GM11168 (cell line): Measurements from ENCODE around the gene RSBN1.
"Not testable (repeated sequence)": the region's sequence is repeated elsewhere in the genome, so short reads cannot be mapped to it uniquely, and the experiment has no call there.

Experiments
- in situ Hi-C: fragments of 300-500 bp; cut with MboI; formaldehyde crosslinking; loops from one replicate; pipeline ENCODE4 v1.12.0; 2022; ENCODE audit warnings: low sequenced_read_pairs; ENCODE audit not compliant: unreplicated experiment

RSBN1 gene

DNA sequence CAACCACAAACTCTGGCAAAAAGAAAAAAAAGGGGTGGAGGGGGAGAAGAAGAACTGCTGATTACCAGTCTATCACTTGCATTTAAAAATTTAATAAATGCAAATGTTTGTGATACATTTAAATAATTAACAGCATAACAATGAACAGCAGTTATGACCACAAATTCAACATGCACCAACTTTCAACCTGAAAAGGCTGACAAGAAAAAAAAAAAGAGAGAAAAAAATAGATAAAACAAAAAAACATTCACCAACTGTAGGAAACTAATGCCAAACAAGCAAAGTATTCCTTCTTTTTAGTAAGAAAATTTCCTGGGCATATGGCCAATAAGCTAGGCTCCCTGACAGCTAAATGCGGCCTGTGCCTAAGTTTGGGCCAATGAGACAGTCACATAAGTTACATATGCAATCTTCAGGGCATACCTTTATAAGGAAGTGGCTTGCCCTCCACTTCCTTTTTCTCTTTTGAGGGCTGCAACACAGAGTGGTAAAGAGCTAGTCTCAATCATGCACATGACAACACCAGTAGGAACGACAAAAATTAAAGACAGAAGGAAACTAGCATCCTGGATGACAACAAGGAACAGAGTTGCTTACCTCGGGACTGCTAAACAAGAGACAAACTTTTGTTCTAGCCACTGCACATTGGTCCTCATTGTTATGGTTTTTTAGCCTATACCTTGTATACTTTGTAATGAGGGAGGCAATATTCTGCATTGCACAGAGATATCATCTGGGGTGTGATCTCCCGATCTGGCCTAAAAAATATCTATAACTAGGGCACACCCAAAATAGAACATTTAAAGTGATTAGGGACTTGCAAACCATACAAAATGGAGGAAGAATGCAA is 28.8 kb downstream of the RSBN1 start:
- in situ Hi-C loops = no loop called here

DNA sequence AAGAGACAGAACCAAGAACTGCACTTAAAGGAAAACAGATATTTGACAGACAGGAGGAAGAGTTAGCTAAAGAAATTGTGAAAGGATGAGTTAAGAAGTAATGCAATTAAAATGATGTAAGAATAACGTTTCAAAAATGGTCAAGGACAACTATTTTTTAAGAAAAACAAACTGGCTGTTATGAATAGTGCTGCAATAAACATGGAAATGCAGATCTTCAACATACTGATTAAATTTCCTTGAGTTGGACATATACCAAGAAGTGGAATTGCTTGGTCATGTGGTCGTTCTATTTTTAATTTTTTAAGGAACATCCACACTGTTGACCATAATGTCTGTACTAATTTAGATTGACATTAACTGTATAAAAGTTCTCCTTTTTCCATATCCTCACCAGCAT is 29.9 kb downstream of the RSBN1 start:
- in situ Hi-C loops = no loop called here

DNA sequence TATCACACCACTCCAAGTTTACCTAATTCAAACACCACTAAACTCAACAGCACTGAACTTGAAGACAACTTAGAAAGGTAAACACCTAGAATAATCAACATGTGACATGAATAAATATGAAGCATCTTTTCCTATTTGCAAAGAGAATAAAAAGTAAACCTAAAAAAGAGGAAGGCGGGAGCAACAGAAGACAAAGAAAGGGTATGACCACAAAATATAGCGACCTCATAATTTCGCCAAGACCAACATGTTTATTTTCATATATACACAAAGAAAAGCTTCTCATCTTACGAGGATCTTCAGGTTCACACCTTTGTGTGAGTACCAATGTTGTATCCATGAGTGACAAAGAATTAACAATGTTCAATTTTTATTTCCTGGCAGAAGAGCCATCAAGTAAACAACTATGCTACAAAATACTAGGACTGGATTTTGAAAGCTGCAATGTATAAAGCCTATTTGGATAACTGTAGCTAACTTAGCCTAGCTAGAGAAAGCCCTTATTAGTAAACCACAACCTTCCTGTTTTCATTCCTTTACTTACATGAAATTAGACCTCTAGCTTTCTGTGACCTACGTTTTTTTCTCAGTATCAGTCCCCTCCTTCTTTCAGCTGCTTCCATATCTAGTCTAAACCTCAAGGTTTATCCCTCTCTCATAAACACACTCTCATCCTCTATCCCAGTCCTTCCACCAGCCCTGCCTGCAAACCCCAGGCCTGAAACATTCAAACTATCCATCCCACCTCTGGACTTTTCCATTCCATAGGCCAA is 31.7 kb downstream of the RSBN1 start:
- in situ Hi-C loops = no loop called here

DNA sequence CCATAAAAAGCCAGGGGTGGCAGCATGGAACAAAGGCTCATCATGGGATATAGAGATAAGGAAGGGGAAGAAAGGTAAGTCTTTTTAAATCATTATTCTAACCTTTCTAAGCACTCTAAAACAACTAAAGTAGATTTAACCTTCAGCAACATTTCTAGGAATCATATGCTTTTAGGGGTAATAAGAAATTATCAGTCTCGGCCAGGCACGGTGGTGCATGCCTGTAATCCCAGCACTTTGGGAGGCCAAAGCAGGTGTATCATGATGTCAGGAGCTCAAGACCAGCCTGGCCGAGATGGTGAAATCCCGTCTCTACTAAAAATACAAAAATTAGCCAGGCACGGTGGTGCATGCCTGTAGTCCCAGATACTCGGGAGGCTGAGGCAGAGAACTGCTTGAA is 32.7 kb downstream of the RSBN1 start:
- in situ Hi-C loops = no loop called here

DNA sequence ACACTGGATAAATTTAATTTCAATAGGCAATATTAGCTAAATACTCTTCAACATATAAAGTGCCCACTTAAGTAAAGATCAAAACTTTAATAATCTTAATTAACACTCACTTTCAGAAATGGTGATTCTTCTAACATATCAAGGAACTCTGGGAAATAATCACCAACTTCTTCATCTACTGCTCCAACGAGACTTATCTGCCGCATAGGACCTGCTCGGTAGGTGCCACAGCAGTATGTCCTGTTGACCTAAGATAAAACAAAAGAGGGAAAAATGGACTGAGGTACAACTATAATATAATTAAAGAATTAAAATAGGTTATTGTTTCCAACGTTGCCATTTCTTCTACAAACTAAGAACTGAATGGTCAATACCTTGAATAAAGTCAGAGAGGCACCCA is 34.7 kb downstream of the RSBN1 start:
- in situ Hi-C loops = no loop called here

DNA sequence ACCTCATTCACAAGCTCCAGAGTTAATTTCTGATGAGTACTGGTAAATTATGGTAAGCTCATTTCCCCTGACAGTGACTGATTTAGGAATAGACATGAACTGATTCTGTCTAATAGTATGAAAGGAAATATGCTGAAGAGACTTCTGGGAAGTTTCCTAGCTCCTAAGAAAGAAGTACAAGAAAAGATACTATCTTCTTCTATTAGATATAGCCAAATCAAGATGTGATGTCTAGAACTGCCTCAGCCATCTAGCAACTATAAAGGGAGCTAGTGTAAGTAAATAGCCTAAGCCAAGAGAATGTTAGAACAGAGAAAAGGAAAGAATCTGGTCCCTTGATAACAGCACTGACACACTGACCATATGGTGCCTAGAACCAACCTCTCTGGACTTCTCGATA is 42.2 kb downstream of the RSBN1 start:
- in situ Hi-C loops = no loop called here

DNA sequence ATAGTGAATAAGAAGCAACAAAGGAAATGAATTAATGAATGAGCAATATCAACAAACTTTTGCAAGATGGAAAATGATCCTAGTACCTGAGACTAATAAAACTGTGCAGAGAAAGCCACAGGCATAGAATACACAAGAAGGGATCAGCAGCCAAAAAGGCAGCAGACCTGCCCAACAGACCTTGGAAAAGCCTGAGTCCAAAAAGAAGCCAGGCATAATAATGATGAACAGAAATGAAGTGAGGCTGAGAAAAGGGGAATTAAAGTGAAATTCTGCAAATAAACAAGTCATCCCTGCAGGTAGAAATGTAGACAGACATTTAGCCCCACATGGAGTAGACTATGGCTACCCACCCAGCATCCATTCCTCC is 42.7 kb downstream of the RSBN1 start:
- in situ Hi-C loops = no loop called here

DNA sequence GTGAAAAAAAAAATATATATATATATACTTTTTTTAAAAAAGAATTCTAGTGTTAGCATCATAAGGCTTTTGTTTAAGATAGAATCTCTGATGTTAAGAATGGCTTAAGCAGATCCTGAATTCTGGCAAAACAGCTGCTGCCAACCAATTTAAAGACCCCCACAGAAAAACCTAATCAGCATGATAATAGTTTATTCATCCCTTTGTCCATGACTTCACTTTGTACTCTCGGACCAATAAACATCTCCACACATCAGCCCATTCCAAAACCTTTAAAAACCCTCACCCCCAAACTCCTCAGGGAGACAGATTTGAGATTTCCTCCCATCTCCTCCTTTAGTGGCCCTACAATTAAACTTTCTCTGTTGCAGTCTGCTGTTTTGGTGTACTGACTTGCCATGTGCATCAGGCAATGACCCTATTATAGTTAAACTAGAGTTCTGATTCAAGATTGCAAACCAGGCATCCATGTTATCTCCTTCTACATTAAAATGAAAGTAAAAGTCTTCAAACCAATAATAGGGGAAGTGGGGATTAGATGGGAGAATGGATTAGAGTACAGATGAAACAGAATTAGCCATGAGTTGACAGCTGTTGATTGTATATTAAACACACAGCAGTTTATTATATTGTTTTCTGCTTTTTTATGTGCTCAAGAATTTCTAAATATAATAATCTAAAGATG is 43.2 kb downstream of the RSBN1 start:
- in situ Hi-C loops = no loop called here

DNA sequence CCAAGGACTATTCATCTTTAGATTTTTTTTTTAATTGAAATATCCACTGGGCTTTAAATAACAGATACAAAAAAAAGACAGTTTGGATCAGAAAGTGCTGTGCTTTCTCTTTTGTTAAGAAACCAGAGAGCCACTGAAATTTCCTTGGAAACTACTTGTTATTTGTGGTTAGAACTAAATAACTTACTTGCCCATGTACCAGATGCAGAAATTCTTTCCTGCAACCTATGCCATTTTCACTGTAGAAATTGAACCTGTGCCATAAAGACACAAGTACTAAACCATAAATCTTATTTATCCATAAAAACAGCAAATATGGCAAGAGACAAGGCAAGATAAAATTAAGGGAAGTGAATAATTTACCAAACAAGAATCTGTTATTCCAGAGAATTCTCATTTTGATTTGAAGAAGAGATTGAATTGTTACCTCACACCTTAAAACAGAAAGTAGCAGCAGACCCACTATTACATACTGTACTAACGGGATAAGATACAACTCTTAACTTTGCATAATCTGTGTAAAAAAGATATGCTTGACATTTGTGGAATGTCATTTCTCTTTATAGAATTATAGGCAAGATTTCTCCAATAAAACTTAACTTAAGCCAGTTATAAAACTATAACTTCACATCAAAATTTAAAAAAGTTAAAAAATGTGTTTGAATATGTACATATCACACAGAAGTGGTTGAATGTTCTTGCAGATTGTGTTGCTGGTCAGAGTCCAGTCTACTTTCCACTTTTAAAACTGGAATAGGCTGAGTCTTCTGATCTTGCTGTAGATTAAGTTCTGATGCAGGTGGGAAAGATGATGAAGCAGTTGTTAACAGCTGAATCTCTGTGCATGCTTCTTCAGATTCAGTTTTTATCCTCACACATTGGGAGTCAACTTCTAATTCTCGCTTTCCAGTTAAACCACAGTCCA is 46.7 kb downstream of the RSBN1 start:
- in situ Hi-C loops = no loop called here

DNA sequence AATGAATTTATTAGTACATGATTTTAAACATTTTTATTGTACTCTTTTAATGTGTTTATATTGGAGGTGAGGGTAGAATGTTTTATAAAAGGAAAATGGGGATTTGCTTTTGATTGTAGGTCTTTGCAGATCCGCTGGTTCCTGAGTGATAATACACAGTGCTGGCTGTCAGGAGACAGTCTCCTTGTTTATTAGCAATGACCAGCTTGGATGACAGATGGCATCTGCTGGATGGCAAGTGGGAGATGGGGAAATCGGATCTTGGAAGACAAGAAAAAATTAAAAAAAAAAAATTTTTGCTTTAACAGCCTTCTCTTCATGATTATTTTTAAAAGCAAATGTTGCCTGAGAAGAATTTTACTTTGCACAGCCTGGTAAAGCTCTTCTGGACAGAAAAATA is 48.6 kb downstream of the RSBN1 start:
- in situ Hi-C loops = no loop called here

DNA sequence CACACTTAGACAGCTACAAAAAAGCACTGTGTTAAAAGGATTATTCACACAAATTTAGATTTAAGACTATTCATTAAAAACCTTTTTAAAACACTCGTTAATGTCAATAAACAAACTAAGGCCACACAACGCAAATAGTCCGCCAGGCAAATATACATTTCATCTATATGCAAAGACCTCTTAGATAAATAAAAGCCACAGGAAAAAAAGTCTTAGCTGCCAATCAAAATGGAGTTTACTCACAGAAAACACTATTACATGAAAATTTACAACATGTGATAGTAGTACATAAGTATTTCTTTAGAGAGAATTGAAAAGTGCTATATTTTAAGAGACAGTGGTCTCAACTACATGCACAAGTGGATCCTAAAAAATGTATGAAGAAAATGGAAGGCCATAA is 50.3 kb downstream of the RSBN1 start:
- in situ Hi-C loops = no loop called here

DNA sequence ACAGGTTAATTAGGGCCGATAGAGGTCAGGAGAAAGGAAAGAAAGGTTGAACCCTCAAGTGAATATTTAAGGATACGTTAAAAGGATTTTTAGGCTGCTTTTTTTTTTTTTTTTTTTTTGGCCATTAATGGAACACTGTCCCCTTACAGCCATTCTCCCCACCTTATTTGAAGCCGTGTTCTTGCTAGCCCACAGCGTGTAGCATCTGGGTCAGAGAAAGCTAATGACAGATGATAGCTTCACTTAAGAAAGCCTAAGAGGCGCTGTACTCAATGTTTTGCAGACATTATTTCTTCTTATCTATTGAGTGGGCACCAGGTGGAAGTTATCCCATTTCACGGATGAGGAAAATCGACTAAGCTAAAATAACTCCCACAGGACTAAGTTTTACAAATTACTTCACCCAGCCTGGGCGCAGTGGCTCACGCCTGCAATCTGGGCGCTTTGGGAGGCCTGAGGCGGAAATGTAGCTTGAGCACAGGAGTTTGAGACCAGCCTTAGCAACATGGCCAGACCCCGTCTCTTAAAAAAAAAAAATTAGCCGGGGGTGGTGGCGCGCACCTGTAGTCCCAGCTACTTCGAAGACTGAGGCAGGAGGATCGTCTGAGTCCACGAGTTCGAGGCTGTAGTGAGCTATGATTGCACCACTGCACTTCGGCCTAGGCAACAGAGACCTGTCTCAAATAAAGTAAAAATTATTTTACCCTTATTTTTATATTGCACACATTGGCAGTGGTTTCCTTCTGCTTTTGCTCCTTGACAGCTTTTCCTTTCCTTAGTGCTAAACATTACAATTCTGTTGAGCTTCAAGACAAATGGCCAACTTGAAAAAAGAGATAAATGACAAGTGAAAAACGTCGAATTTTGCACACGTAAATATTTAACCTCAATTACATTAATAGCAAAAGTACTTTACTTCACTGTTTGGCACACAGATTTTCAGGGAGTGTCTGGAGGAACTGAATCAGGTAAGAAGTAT is 51.9 kb downstream of the RSBN1 start:
- in situ Hi-C loops = no loop called here

DNA sequence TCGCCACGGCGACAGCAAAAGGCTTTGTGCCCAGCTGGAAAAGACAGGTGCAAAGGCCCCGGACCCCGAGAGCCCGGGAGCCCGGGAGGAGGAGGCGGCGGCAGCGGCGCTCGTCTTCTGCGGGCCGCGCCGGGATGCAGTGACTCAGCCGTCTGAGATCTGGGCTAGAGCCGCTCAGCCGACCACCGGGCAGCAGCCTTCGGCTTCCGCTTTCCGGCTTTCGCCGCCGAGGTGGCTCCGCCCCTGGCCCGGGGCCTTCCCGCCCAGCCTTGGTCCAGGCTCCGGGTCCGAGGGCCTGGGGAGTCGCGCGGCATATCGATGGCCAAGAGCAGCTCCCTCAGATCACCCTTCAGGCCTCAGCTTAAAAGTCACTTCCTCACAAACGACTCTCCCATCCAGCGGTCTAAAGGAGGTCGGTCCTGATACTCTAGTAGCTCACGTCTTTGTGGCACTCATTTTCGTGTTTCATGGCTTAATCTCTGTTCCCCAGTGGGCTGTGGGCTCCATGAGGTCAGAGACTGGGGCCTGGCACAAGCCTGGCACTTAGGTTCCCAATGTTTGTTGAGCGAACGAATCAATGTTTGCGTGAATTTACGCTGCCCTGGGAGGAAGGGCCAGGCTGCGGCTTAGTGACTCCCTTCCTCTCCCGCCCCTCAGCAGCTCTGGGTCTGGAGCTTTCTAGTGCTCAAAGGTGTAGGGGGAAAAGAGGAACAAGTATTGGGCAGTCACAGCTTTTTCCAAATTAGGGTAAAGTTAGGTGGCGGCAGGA is 52.8 kb downstream of the RSBN1 start, which contains the start of gene PHTF1:
Gene PHTF1, minus strand, starts transcription at position 154 of the 769 bp plus-strand sequence. CDS start 783 bp downstream, outside the sequence.
- in situ Hi-C loops = no loop called here

DNA sequence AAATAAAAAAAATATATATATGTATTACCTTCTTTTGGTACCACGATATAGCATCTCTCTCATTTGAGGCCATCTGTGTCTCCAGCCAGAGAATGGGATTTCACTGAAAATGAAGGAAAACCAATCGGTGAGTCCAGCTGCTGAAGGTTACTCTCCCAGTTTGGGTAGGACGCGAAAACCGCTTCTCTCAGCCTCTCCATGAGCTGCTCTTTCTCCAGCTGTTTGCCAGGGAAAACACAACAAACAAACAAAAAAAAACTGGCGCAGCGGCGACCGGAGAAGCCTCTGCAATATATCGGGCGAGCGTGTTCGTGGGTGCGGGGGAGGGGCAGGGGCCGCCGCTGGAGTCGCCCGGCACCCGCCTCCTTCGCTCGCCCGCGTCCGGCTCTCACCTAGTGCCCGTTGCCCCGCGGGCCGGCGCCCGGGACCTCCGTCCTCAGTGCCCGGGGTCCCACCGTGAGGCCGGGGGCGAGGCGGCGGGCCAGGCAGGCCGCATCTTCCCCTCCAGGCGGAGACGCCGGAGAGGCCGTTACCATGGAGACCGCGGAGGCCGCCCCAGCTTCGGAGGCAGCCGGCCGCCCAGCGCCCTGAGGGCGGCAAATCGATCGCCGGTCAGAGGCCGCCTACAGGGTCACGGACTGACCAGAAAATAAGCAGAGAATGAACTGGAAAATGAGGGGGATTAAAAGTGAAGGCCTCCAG is 53.5 kb downstream of the RSBN1 start:
- in situ Hi-C loops = no loop called here

DNA sequence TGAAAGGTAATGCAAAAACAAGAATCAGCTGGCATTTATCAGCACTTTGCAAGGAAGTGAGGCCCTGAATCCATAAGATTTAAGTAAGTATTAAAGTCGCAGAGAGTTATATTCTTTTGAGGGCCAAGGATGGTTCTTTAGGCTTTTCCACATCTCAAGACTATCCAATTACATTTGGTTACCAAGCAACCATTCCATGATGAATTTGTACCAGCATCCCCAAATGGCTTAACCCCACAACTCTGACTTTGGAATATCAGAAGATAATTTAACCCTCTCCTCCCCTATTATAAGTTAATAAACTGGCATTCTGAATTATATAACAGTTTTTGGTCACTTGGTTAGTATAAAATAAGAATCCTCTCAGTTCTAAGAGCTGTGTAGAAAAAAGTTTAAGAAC is 55.8 kb downstream of the RSBN1 start:
- in situ Hi-C loops = no loop called here

DNA sequence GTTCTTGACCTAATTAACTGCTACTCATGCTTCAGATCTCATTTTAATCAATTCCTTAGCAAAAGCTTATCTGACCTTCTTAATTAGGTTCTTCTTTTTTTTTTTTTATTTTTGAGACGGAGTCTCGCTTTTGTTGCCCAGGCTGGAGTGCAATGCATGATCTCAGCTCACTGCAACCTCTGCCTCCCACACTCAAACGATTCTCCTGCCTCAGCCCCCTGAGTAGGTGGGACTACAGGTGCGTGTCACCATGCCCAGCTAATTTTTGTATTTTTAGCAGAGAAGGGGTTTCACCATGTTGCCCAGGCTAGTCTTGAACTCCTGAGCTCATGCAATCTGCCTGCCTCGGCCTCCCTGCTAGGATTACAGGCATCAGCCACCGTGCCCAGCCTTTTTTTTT is 58.9 kb downstream of the RSBN1 start:
- in situ Hi-C loops = not testable (repeated sequence)

DNA sequence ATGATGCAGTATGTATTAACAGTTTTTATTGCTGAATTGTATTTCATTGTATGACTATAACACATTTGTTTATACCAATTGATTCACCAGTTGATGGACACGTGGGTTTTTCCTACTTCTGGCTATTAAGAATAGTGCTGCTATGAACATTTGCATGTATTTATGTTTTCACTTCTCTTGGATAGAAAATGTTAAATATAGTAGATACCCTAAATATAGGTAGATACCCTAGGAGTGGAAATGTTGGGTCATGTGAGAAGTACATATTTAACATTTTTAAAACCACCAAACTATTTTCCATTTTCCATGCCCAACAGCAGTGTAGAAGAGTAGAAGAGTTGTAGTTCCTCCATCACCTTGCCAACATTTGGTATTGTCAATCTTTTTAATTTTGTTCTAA is 60.8 kb downstream of the RSBN1 start:
- in situ Hi-C loops = no loop called here

DNA sequence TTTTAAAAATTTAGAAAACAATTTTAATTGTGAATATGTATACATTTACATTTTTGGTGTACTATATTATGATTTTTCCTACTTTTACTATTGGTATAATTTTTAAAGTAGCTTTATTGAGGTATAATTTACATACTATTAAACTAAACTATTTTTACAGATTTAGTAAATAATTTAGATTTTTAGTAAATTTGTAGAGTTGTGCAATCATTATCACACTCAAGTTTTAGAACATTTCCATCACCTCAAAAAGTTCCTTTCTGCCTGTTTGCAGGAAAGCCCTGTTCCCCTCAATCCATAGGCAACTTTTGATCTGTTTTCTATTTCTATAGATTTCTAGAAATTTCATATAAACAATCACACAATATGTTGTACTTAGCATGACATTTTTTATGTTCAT is 61.2 kb downstream of the RSBN1 start:
- in situ Hi-C loops = no loop called here
